ENCODE data around the gene PPP1R2.
"Not testable (repeated sequence)": the region's sequence is repeated elsewhere in the genome, so short reads cannot be mapped to it uniquely, and the experiment has no call there.

The PPP1R2 gene

GRCh38 chr3:195508185-195508584, 34.9 kb downstream of the PPP1R2 start:
- H3K9me2 ChIP-seq (replicated peaks; ENCODE audit: insufficient read depth, low read length) = no peaks in the 10 kb centered on the region
- no peaks in the 10 kb centered on the region for H3K79me2 ChIP-seq (ENCODE audit: low read length)
- H3K27ac ChIP-seq (ENCODE audit: low read length) = no peak overlapping the region
- H4K20me1 ChIP-seq (ENCODE audit: insufficient read depth, low read length) = no peaks in the 10 kb centered on the region
- H3K4me2 ChIP-seq (ENCODE audit: low read depth, low read length) = no peak overlapping the region
- H3K27me3 ChIP-seq (replicated peaks; ENCODE audit: insufficient read depth, low read length) = no peaks in the 10 kb centered on the region
- H3K36me3 ChIP-seq (replicated peaks; ENCODE audit: insufficient read depth, low read length) = no peaks in the 10 kb centered on the region; the same call in 1 of the 2 replicates
- no peak overlapping the region for H2AFZ ChIP-seq (ENCODE audit: low read length)
- TF ChIP-seq EZH2phosphoT487 (IDR thresholded peaks at IDR 0.05; ENCODE audit: low read length) (no peak), EZH2 (optimal IDR thresholded peaks at IDR 0.05; ENCODE audit: low read depth, low read length) (no peak), CTCF (IDR thresholded peaks at IDR 0.05; ENCODE audit: low read length) (no peak)
- H3K9me3 ChIP-seq (replicated peaks; ENCODE audit: insufficient read depth, low read length) = no peaks in the 10 kb centered on the region
- no peaks in the 10 kb centered on the region for H3K4me1 ChIP-seq (ENCODE audit: low read length)
- H3K9ac ChIP-seq (ENCODE audit: low read length) = no peak overlapping the region
- no peak for DNase-seq
- H3F3A ChIP-seq (ENCODE audit: insufficient read depth, low read length) = no peaks in the 10 kb centered on the region
- no peak overlapping the region for H3K4me3 ChIP-seq (ENCODE audit: low read length)

GRCh38 chr3:195475614-195476013, 67.5 kb downstream of the PPP1R2 start:
- TF ChIP-seq CTCF (IDR thresholded peaks at IDR 0.05; ENCODE audit: low read length) (no peak), EZH2phosphoT487 (IDR thresholded peaks at IDR 0.05; ENCODE audit: low read length) (no peak), EZH2 (optimal IDR thresholded peaks at IDR 0.05; ENCODE audit: low read depth, low read length) (no peak)

GRCh38 chr3:195475116-195475515, 68.0 kb downstream of the PPP1R2 start:
- not testable (repeated sequence) for H3K4me2 ChIP-seq (ENCODE audit: low read depth, low read length); H4K20me1 ChIP-seq (ENCODE audit: insufficient read depth, low read length); H3K27ac ChIP-seq (ENCODE audit: low read length); H3K9ac ChIP-seq (ENCODE audit: low read length); H3K79me2 ChIP-seq (ENCODE audit: low read length); H3K9me3 ChIP-seq (replicated peaks; ENCODE audit: insufficient read depth, low read length); DNase-seq; H3K4me3 ChIP-seq (ENCODE audit: low read length); H2AFZ ChIP-seq (ENCODE audit: low read length); H3K36me3 ChIP-seq (replicated peaks; ENCODE audit: insufficient read depth, low read length); H3K27me3 ChIP-seq (replicated peaks; ENCODE audit: insufficient read depth, low read length); H3K4me1 ChIP-seq (ENCODE audit: low read length); H3F3A ChIP-seq (ENCODE audit: insufficient read depth, low read length); H3K9me2 ChIP-seq (replicated peaks; ENCODE audit: insufficient read depth, low read length)

More at GRCh38 chr3:195475614-195476013, 67.5 kb downstream of the PPP1R2 start:
- H3K9ac ChIP-seq (ENCODE audit: low read length) = no peak overlapping the region
- no peaks in the 10 kb centered on the region for H3K4me1 ChIP-seq (ENCODE audit: low read length)
- H3K27ac ChIP-seq (ENCODE audit: low read length) = no peak overlapping the region
- H3K4me2 ChIP-seq (ENCODE audit: low read depth, low read length) = no peak overlapping the region
- no peak overlapping the region for H3K4me3 ChIP-seq (ENCODE audit: low read length)
- no peaks in the 10 kb centered on the region for H3K9me2 ChIP-seq (replicated peaks; ENCODE audit: insufficient read depth, low read length)
- no peak overlapping the region for H2AFZ ChIP-seq (ENCODE audit: low read length)
- no peaks in the 10 kb centered on the region for H3F3A ChIP-seq (ENCODE audit: insufficient read depth, low read length)
- no peak for DNase-seq
- no peaks in the 10 kb centered on the region for H3K79me2 ChIP-seq (ENCODE audit: low read length)
- no peaks in the 10 kb centered on the region for H3K9me3 ChIP-seq (replicated peaks; ENCODE audit: insufficient read depth, low read length)
- H3K36me3 ChIP-seq (replicated peaks; ENCODE audit: insufficient read depth, low read length) = no peaks in the 10 kb centered on the region
- H4K20me1 ChIP-seq (ENCODE audit: insufficient read depth, low read length) = no peaks in the 10 kb centered on the region
- H3K27me3 ChIP-seq (replicated peaks; ENCODE audit: insufficient read depth, low read length) = no peaks in the 10 kb centered on the region

- Histone ChIP-seq H3K79me2 (ENCODE audit: low read length) (no peaks in the 10 kb centered on the region), H3K9me3 (replicated peaks; ENCODE audit: insufficient read depth, low read length) (no peaks in the 10 kb centered on the region), H3F3A (ENCODE audit: insufficient read depth, low read length) (no peaks in the 10 kb centered on the region), H3K9me2 (replicated peaks; ENCODE audit: insufficient read depth, low read length) (no peaks in the 10 kb centered on the region), H3K4me3 (ENCODE audit: low read length) (no peak overlapping the region), H3K36me3 (replicated peaks; ENCODE audit: insufficient read depth, low read length) (no peaks in the 10 kb centered on the region), H3K4me2 (ENCODE audit: low read depth, low read length) (no peak overlapping the region), H3K4me1 (ENCODE audit: low read length) (no peaks in the 10 kb centered on the region), H3K27ac (ENCODE audit: low read length) (no peak overlapping the region), H2AFZ (ENCODE audit: low read length) (no peak overlapping the region), H3K9ac (ENCODE audit: low read length) (no peak overlapping the region), H4K20me1 (ENCODE audit: insufficient read depth, low read length) (no peaks in the 10 kb centered on the region), H3K27me3 (replicated peaks; ENCODE audit: insufficient read depth, low read length) (no peaks in the 10 kb centered on the region)
- no peak for TF ChIP-seq EZH2 (optimal IDR thresholded peaks at IDR 0.05; ENCODE audit: low read depth, low read length)
- TF ChIP-seq CTCF (IDR thresholded peaks at IDR 0.05; ENCODE audit: low read length) = no peak
- no peak for TF ChIP-seq EZH2phosphoT487 (IDR thresholded peaks at IDR 0.05; ENCODE audit: low read length)
- no peak for DNase-seq
Observed at GRCh38 chr3:195468841-195469240, 74.3 kb downstream of the PPP1R2 start.

Measured in MM.1S (cell line).